BLaER1 treated with 17β-estradiol and CSF1 and Interleukin-3, amounts not matched to agents 10 nM and 100 nM (cell line): Measurements from ENCODE around the gene ATP6V1G3.

Source experiments
- H3K27ac ChIP-seq, 11 experiments: shearing (Covaris generic); formaldehyde crosslinking; 2 replicates each; pipeline ENCODE4 v1.8.1; 2022
- H3K27me3 ChIP-seq, 11 experiments: shearing (Covaris generic); formaldehyde crosslinking; 2 replicates each; pipeline ENCODE4 v1.8.1; 2022
- H3K36me3 ChIP-seq, 11 experiments: shearing (Covaris generic); formaldehyde crosslinking; 2 replicates each; pipeline ENCODE4 v1.8.1; 2022
- H3K4me1 ChIP-seq, 10 experiments: shearing (Covaris generic); formaldehyde crosslinking; 2 replicates each; pipeline ENCODE4 v1.8.1; 2022
- H3K4me2 ChIP-seq, 11 experiments: shearing (Covaris generic); formaldehyde crosslinking; 2 replicates each; pipeline ENCODE4 v1.8.1; 2022
- H3K4me3 ChIP-seq, 10 experiments: shearing (Covaris generic); formaldehyde crosslinking; 2 replicates each; pipeline ENCODE4 v1.8.1; 2022
- H3K9ac ChIP-seq, 11 experiments: shearing (Covaris generic); formaldehyde crosslinking; 2 replicates each; pipeline ENCODE4 v1.8.1; 2022
- H3K9me3 ChIP-seq, 11 experiments: shearing (Covaris generic); formaldehyde crosslinking; replicated peaks in 1 of 11; 2 replicates each; pipeline ENCODE4 v1.8.1; 2022
- H4K20me1 ChIP-seq, 11 experiments: shearing (Covaris generic); formaldehyde crosslinking; 2 replicates each; pipeline ENCODE4 v1.8.1; 2022
- Cebpa-rat ChIP-seq, 11 experiments: shearing (Covaris generic); IDR thresholded peaks; 2 replicates each; pipeline ENCODE4 v1.8.1; 2022

ATP6V1G3 gene

DNA sequence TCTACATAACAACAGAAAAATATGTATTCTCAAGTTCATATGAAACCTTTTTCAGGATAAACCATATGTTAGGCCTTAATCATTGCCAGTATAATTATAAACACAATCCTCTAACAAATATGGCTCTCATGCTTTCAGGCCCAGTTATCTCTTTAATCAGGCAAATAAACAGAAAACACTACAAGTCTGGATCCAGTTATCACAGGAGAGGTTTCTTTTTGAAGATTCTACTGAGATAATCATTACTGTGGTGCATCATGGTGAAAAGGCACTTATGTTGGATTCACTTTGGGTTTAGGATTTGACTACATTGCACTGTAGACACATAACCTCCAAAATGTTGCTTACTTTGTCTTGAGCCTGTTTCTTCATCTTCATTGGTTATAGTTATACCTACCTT lies 8.4 kb upstream of the ATP6V1G3 start:
- peaks cover 0 to 8% (median 3%) of the 10 kb centered on the region in 11 experiments; a peak in 4 of 22 replicates for H3K9me3 ChIP-seq
- H3K36me3 ChIP-seq: no peaks in the 10 kb centered on the region
- peak overlapping the region in 2 of 11 experiments; percentile 54 to 68; a peak in 1 of 22 replicates for H3K27ac ChIP-seq
- no peaks in the 10 kb centered on the region for H4K20me1 ChIP-seq
- H3K4me2 ChIP-seq: peak overlapping the region in 2 of 11 experiments; percentile 60 to 74; a peak in 2 of 22 replicates
- H3K4me1 ChIP-seq: peaks cover 0 to 64% (median 9%) of the 10 kb centered on the region in 10 experiments; a peak in 15 of 20 replicates
- H3K4me3 ChIP-seq: no peak overlapping the region
- no peak overlapping the region for H3K9ac ChIP-seq
- TF ChIP-seq Cebpa-rat (IDR thresholded peaks at IDR 0.05): no peak
- H3K27me3 ChIP-seq: no peaks in the 10 kb centered on the region

DNA sequence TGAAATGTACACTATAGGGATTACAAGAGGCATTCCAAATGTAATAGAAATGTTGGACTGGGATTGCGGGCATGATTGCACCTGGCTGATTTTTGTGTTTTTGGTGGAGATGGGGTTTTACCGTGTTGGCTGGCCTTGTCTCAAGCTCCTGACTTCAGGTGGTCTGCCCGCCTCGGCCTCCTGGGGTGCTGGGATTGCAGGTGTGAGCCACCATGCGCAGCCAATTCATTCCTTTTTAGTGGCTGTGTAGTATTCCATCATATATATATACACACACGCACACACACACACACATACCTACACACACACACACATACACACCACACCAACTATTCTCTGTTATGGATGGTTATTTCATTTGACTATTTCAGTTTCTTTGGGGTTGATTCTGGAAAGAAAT lies 4.7 kb upstream of the ATP6V1G3 start:
- peaks cover 0 to 57% (median 10%) of the 10 kb centered on the region in 10 experiments; a peak in 13 of 20 replicates for H3K4me1 ChIP-seq
- no peak overlapping the region for H3K27ac ChIP-seq
- no peak overlapping the region for H3K4me3 ChIP-seq
- no peaks in the 10 kb centered on the region for H4K20me1 ChIP-seq
- peaks cover 0 to 8% (median 3%) of the 10 kb centered on the region in 11 experiments; a peak in 4 of 22 replicates for H3K9me3 ChIP-seq
- H3K4me2 ChIP-seq: peak overlapping the region in 1 of 11 experiments; percentile 65; a peak in 2 of 22 replicates
- TF ChIP-seq Cebpa-rat (IDR thresholded peaks at IDR 0.05): no peak
- H3K27me3 ChIP-seq: no peaks in the 10 kb centered on the region
- H3K9ac ChIP-seq: no peak overlapping the region
- H3K36me3 ChIP-seq: no peaks in the 10 kb centered on the region

DNA sequence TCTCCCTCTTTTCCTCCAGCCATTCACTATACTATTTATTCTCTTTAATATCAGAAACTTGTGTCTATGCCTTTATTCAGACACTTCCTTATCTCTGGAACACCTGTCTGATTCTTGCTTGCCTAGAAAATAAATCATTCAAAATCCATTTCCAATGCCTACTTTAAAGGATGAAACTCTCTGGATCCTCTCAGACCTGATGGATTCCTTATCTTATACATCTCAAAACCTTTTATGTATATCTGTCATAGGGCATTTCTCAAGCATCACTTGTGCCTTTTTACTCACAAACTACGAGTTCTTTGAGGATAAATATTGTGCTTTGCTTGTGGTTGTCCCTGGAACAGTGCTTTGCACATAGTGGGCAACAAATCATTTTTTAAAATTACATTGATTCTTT lies 3.8 kb upstream of the ATP6V1G3 start:
- Histone ChIP-seq H3K4me3 (no peak overlapping the region), H3K27ac (peak overlapping the region in 5 of 11 experiments; percentile 66 to 88 (median 83); a peak in 9 of 22 replicates), H3K27me3 (no peaks in the 10 kb centered on the region), H3K9ac (peak overlapping the region in 3 of 11 experiments; percentile 66 to 76 (median 67); a peak in 3 of 22 replicates), H3K36me3 (no peaks in the 10 kb centered on the region), H3K9me3 (peaks cover 0 to 8% (median 3%) of the 10 kb centered on the region in 11 experiments; a peak in 4 of 22 replicates), H3K4me1 (peaks cover 0 to 49% (median 6%) of the 10 kb centered on the region in 10 experiments; a peak in 12 of 20 replicates), H4K20me1 (no peaks in the 10 kb centered on the region), H3K4me2 (peak overlapping the region in 4 of 11 experiments; percentile 45 to 71 (median 60); a peak in 8 of 22 replicates)
- TF ChIP-seq Cebpa-rat (IDR thresholded peaks at IDR 0.05): no peak

DNA sequence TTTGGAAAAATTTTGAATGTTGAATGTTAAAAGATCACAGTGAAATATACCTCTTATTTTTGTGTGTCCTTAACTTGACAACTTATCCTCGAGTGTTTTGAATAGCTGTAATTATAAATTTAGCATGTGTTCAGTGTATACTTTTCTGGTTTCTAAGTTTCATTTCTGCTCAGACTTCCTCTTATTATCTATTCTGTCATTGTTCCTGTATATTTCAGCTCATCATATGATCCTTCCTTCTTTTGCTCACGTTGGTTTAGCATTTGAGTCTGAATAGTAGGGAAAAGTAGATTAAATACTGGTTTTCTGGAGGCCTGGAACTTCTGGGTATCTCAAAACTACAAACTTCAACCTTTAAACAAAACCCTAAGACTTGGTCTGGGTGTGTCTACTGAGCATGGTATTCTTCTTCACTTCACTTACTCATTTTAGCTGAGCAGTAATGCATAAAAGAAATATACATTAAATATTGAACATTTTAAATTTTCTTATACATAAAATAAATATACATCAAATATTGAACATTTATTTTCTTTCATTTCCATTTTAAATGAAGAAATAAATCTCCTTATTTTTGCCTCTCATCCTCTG lies 3.3 kb upstream of the ATP6V1G3 start:
- H3K9ac ChIP-seq: peak overlapping the region in 4 of 11 experiments; percentile 13 to 76 (median 66); a peak in 5 of 22 replicates
- TF ChIP-seq Cebpa-rat (IDR thresholded peaks at IDR 0.05): no peak
- H3K4me1 ChIP-seq: peaks cover 0 to 45% (median 6%) of the 10 kb centered on the region in 10 experiments; a peak in 12 of 20 replicates
- H3K4me3 ChIP-seq: no peak overlapping the region
- H3K9me3 ChIP-seq: peaks cover 0 to 8% (median 3%) of the 10 kb centered on the region in 11 experiments; a peak in 4 of 22 replicates
- no peaks in the 10 kb centered on the region for H4K20me1 ChIP-seq
- H3K27me3 ChIP-seq: no peaks in the 10 kb centered on the region
- no peaks in the 10 kb centered on the region for H3K36me3 ChIP-seq
- peak overlapping the region in 7 of 11 experiments; percentile 37 to 88 (median 75); a peak in 13 of 22 replicates for H3K27ac ChIP-seq
- H3K4me2 ChIP-seq: peak overlapping the region in 7 of 11 experiments; percentile 35 to 71 (median 49); a peak in 13 of 22 replicates

DNA sequence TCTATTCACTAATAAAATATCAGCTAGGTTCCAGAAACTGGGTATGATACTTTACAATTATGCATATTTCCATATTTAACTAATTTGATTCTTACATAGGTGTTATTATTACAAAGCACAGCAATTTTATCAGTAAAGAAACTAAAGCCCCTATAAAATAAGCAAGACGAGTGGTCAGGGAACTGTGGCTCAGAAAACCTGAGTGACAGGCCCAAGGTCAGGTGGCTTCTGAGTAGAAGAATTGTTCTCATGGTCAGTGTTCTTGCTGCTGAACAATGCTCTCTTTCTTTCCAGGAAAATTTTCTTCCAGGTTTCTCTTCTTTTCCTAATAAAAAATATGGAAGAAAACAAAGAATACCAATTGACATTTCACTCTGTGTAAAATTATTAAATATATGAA lies 2.2 kb upstream of the ATP6V1G3 start:
- Histone ChIP-seq H3K36me3 (no peaks in the 10 kb centered on the region), H3K4me2 (peak overlapping the region in 3 of 11 experiments; percentile 20 to 60 (median 51); a peak in 4 of 22 replicates), H3K27ac (peak overlapping the region in 3 of 11 experiments; percentile 44 to 85 (median 47); a peak in 5 of 22 replicates), H3K4me3 (no peak overlapping the region), H3K9ac (no peak overlapping the region), H3K9me3 (peaks cover 0 to 8% (median 3%) of the 10 kb centered on the region in 11 experiments; a peak in 4 of 22 replicates), H3K27me3 (no peaks in the 10 kb centered on the region), H3K4me1 (peaks cover 0 to 45% (median 6%) of the 10 kb centered on the region in 10 experiments; a peak in 12 of 20 replicates), H4K20me1 (no peaks in the 10 kb centered on the region)
- no peak for TF ChIP-seq Cebpa-rat (IDR thresholded peaks at IDR 0.05)

DNA sequence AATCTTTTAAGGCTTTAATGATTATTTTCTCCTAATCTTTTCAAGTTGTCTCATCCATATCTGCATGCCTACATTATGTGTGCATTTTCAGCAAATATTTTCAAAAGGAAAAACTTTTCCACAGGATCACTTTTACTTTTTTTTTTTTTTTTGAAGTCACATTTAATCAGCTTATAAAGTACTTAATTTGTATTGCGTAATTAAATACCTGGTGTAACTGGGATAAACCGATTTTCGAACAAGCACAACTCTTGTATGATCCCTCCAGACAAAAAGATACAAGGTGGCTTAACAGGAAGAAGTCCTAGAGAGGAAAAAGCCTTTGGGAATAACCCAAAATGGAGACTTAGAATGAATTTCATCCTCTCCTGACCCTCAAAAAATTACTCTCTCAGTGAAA lies 1.3 kb upstream of the ATP6V1G3 start:
- no peak overlapping the region for H3K9ac ChIP-seq
- H3K4me1 ChIP-seq: peaks cover 0 to 45% (median 6%) of the 10 kb centered on the region in 10 experiments; a peak in 12 of 20 replicates
- no peak overlapping the region for H3K4me3 ChIP-seq
- no peaks in the 10 kb centered on the region for H3K36me3 ChIP-seq
- peak overlapping the region in 2 of 11 experiments; percentile 31 to 60; a peak in 3 of 22 replicates for H3K4me2 ChIP-seq
- no peaks in the 10 kb centered on the region for H3K27me3 ChIP-seq
- no peak overlapping the region for H3K27ac ChIP-seq
- peak in 3 of 11 experiments; percentile 33 to 56 (median 37); a peak in 3 of 22 replicates for TF ChIP-seq Cebpa-rat (IDR thresholded peaks at IDR 0.05)
- H4K20me1 ChIP-seq: no peaks in the 10 kb centered on the region
- H3K9me3 ChIP-seq: peaks cover 0 to 5% (median 0%) of the 10 kb centered on the region in 11 experiments; a peak in 3 of 22 replicates

DNA sequence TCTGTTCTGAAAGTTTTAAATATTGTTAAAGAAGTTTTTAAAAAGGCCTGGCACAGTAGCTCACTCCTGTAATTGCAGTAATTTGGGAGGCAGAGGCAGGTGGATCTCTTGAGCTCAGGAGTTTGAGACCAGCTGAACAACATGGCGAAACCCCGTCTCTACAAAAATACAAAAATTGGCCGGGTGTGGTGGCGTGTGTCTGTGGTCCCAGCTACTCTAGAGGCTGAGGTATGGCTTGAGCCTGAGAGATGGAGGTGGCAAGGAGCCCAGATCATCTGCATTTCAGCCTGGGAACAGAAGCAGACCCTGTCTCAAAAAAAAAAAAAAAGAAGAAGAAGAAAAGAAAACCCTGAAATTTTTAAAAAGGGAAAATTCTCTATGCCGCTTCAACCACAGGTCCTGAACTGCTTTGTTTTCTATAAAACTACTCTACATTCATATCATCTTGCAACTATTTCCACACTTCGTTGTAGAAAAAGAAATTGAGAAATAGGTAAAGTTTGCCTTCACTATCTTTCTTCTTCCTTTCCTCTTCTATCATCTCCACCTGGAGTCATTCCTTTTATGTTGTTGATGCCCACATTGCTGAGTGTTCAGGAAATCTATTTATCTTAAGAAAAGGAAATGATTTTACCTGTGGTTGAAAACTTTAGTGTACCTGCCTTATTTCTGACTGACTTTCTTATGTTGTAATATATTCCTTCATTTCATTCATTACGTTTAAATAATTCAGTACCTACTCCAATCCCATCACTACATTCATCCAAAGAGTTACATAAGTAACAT lies 1.7 kb downstream of the ATP6V1G3 start:
- Histone ChIP-seq H3K4me1 (peaks cover 0 to 51% (median 4%) of the 10 kb centered on the region in 10 experiments; a peak in 12 of 20 replicates), H3K4me2 (no peak overlapping the region), H4K20me1 (no peaks in the 10 kb centered on the region), H3K36me3 (no peaks in the 10 kb centered on the region), H3K27ac (no peak overlapping the region), H3K27me3 (no peaks in the 10 kb centered on the region), H3K9ac (no peak overlapping the region), H3K4me3 (no peak overlapping the region), H3K9me3 (no peaks in the 10 kb centered on the region)
- no peak for TF ChIP-seq Cebpa-rat (IDR thresholded peaks at IDR 0.05)

DNA sequence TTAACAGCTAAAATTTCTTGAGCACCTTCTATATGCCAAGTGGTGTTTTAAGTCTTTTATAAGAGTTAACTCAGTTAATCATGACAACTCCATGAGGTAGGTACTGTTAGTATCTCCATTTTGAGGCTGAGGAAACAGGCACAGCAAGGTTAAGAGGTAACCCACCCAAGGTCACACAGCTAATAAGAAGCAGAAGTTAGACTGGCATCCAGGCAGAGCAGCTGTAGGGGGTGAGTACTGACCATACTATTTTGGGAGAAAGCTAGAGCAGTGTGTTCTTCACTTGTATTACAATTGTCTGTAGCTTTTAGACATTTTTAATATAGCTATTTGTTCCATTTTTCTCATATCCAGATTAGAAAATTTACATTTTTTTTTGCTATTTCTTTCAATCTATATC lies 4.8 kb downstream of the ATP6V1G3 start:
- no peak overlapping the region for H3K27ac ChIP-seq

More for the DNA sequence above, 4.8 kb downstream of the ATP6V1G3 start:
- Histone ChIP-seq H3K9me3 (no peaks in the 10 kb centered on the region), H3K4me1 (peaks cover 0 to 28% (median 0%) of the 10 kb centered on the region in 10 experiments; a peak in 7 of 20 replicates), H4K20me1 (no peaks in the 10 kb centered on the region), H3K4me3 (no peak overlapping the region), H3K27me3 (no peaks in the 10 kb centered on the region), H3K4me2 (no peak overlapping the region; a peak in 2 of 22 replicates), H3K9ac (no peak overlapping the region), H3K36me3 (no peaks in the 10 kb centered on the region)
- no peak for TF ChIP-seq Cebpa-rat (IDR thresholded peaks at IDR 0.05)
